Measurements from ENCODE around the gene NUP214. TPM values are rescaled to one million over a fixed set of nuclear protein-coding genes. Genes with fewer than 3 reads are reported as not detected.
"Not testable (repeated sequence)": the region's sequence is repeated elsewhere in the genome, so short reads cannot be mapped to it uniquely, and the experiment has no call there.

Gene NUP214
- polyA plus RNA-seq, 6 donors from 2014 or later: 8.8 to 27.6 (median 18.3) TPM

DNA sequence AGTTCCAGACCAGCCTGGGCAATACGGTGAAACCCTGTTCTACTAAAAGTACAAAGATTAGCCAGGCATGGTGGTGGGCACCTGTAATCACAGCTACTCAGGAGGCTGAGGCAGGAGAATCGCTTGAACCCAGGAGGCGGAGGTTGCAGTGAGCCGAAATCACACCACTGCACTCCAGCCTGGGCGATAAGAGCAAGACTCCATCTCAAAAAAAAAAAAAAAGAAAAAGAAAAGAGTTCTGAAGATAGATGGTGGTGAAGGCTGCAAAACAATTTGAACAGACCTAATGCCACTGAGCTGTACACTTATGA lies 137.6 kb downstream of the NUP214 start:
- ATAC-seq (ENCODE audit: low read depth in 2 of 2); H3K27me3 Mint-ChIP-seq; DNase-seq; H3K9me3 Mint-ChIP-seq; H3K36me3 Mint-ChIP-seq: not testable (repeated sequence)
- peak overlapping the region; percentile 57 to 91 (median 72) for H3K4me3 Mint-ChIP-seq
- peak overlapping the region; percentile 3 to 95 (median 91) for H3K27ac Mint-ChIP-seq
- peaks cover 27 to 71% (median 40%) of the 10 kb centered on the region in 3 donors for H3K4me1 Mint-ChIP-seq

DNA sequence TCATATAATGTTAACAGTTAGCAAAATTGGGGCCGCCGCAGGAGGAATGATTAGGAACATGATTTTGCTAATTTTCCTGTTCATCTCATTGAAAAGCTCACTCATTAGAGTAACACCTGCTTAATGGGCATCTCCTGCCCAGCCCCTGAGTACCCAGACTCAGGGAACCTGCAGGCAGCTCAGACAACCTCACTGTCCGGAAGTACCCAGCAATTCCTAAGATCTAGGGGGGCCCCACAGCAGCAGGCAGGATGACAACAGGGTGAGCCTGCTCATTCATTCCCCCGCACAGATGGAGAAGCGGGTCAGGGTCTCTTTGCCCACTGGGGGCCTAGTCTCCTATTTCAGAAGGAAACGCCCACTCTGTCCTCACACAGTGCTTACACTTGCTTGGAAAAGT lies 138.3 kb downstream of the NUP214 start:
- Mint-ChIP-seq H3K9me3 (no peaks in the 10 kb centered on the region), H3K36me3 (peaks cover 6 to 7% of the 10 kb centered on the region in 2 donors), H3K4me3 (peak overlapping the region in 4 of 8 donors; percentile 12 to 72 (median 40)), H3K27ac (peak overlapping the region in 5 of 6 donors; percentile 27 to 88 (median 53)), H3K27me3 (no peaks in the 10 kb centered on the region), H3K4me1 (peaks cover 29 to 78% (median 43%) of the 10 kb centered on the region in 3 donors)
- DNase-seq (no peak), ATAC-seq (ENCODE audit: low read depth in 2 of 2) (no peak)

DNA sequence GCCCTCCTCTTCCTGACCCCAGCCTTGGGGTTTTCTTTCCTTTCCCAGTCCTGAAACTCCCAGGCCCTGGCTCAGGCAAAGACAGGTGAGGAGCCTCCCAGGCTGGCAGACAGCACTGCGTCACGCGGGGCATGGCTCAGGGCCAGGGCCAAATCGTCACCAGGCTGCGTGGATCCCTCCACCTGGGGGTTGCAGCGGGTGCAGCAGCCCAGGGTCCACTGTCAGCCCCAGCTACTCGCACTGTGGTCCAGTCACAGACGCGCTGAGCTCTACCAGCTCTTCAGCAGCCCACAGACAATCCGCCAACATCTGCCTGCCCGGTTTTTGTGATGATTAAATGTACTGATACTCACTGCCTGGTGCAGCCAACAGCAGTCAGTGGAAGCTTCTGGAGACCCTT lies 138.8 kb downstream of the NUP214 start:
- ATAC-seq (ENCODE audit: low read depth in 2 of 2) (no peak), DNase-seq (no peak)
- Mint-ChIP-seq H3K36me3 (peaks cover 6 to 7% of the 10 kb centered on the region in 2 donors), H3K4me1 (peaks cover 32 to 83% (median 47%) of the 10 kb centered on the region in 3 donors), H3K4me3 (peak overlapping the region in 3 of 8 donors; percentile 40 to 59 (median 49)), H3K27me3 (no peaks in the 10 kb centered on the region), H3K9me3 (no peaks in the 10 kb centered on the region), H3K27ac (peak overlapping the region in 4 of 6 donors; percentile 76 to 88 (median 86))

DNA sequence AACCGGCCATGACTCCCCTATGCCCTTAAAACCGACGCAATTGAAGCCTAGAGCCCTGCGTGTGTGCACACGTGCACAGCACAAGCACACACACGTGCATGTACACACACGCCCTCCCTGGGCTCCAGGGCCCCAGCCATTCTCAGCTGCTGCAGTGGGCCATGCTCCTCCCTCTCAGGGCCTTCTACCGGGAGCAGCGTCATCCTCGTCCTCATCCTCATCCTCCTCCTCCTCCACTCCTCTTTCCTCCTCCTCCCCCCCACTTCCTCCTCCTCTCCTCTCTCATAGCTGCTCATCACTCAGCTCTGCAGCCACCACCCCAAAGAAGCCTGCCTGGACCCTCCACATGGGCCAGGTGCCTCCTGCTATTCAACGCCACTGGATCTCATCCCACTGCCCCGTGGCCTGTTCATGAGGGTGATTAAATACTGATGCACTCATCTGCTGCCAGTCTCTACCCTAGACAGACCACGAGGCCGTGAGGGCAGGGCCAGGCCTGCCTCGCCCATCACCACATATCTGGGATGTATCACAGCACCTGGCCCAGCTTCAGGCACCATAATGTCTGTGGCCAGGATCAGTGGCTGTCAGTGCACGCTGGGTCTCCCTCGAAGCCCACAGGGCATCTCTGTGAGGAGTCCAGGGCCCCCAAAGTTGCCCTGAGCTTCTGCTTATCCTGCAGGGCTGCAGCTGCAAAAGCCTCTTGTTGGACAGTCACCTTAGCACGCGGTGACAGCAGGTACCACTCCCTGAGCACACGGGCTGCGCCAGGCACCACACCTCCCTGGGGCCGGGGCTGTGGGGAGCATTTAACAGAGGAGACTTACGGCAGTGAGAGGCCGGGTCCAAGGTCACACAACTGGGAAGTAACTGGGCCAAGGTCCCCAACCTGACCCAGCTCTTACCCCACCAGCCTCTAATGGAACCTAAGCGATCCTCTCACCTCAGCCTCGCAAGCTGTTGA lies 141.2 kb downstream of the NUP214 start:
- Mint-ChIP-seq H3K36me3 (peaks cover 0 to 7% of the 10 kb centered on the region in 2 donors), H3K4me1 (peaks cover 45 to 94% (median 64%) of the 10 kb centered on the region in 3 donors), H3K9me3 (no peaks in the 10 kb centered on the region), H3K4me3 (peak overlapping the region in 7 of 8 donors; percentile 32 to 92 (median 43)), H3K27ac (peak overlapping the region; percentile 47 to 95 (median 70)), H3K27me3 (no peaks in the 10 kb centered on the region)
- no peak for DNase-seq
- ATAC-seq (ENCODE audit: low read depth in 2 of 2): no peak

DNA sequence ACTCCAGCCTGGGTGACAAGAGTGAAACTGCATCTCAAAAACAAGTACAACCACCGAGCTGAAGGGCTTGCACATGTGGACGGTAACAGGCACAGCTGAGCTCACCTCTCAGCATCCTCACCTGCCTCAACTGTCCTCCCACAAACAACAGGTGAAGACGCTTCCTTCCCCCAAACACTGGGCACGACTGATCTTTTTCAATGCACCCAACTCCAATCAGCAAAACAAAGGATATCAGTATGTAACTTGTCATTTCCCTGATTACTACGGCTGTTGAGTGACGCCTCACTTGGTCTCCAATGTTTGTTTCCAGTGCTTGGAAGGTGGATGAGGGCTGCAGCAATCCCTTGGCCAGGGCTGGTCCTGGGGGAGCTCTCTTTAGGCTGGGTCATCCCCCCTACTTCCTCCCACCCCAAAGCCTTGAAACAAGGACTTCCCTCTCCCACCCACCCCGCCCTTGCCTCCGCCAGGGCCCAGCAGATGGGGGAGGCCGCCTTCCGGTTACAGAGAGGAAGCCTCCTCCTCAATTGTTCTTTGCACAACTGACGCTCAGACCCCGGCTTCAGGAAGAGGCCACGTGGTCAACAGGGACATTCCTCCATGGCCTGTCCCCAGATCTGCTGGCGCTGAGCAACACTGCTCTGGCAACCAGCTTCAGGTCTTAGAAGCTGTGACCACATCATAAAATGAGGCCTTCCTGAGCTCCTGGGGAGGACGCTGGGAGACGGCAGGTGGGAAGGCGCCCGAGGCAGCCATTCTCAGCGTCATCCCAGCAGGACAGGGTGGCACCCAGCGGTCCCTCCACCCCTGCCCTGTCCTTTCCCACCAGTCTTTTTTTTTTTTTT lies 145.0 kb downstream of the NUP214 start:
- peaks cover 54 to 88% (median 76%) of the 10 kb centered on the region in 3 donors for H3K4me1 Mint-ChIP-seq
- DNase-seq (peak; percentile 55), ATAC-seq (ENCODE audit: low read depth in 2 of 2) (peak; percentile 32 to 40)
- H3K27ac Mint-ChIP-seq: peak overlapping the region; percentile 89 to 98 (median 95)
- peak overlapping the region; percentile 84 to 94 (median 92) for H3K4me3 Mint-ChIP-seq
- no peaks in the 10 kb centered on the region for H3K27me3 Mint-ChIP-seq
- H3K9me3 Mint-ChIP-seq: no peaks in the 10 kb centered on the region
- H3K36me3 Mint-ChIP-seq: no peaks in the 10 kb centered on the region

DNA sequence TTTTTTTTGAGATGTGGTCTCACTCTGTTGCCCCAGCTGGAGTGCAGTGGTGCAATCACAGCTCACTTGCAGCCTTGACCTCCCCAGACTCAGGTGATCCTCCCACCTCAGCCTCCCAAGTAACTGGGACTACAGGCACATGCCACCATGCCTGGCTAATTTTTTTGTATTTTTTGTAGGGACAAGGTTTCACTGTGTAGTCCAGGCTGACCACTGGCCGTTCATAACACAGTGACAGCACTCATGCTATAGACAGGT lies 145.6 kb downstream of the NUP214 start:
- not testable (repeated sequence) for H3K36me3 Mint-ChIP-seq

DNA sequence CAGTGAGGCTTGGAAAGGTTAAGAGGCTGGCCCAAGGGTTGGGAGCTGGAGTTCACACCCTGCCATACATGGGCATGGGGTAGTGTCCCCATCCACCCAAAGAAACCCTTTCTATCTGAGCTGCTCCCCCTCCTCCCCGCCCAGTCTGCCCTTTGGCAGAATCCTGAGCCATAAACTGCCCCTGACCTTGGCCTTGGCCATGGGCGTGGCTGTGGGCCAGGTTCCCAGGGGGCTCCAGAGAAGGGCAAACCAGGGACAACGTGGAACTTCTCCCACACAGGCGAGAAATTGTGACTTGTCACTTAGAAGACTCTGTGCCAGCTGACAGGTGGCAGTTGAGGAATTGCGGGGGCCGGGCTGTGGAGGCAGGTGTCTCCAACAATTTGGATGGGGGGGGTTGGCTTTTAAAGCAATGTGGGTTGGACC lies 146.1 kb downstream of the NUP214 start:
- H3K9me3 Mint-ChIP-seq: no peaks in the 10 kb centered on the region

More for the DNA sequence above, 145.6 kb downstream of the NUP214 start:
- DNase-seq; ATAC-seq (ENCODE audit: low read depth in 2 of 2); H3K27me3 Mint-ChIP-seq; H3K9me3 Mint-ChIP-seq: not testable (repeated sequence)
- Mint-ChIP-seq H3K27ac (peak overlapping the region; percentile 92 to 98 (median 95)), H3K4me3 (peak overlapping the region; percentile 84 to 94 (median 92)), H3K4me1 (peaks cover 57 to 84% (median 74%) of the 10 kb centered on the region in 3 donors)

DNA sequence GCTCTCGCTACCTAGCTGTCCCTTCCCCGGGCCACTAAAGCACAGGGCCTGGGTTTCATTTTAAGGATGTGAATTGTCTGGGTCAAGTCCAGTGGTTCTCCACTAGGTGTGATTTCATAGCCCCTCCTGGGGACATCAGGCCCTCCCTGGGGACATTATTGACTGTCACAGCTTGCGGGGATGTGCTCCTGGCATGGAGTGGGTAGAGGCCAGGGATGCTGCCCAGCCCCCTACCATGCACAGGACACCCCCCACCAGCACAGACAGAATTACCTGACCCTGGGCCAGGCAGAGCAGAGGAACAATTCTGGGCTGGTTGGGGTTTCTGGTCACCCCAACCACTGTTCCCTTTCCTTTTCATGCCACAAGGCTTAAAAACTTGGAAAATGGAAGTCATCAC lies 146.8 kb downstream of the NUP214 start:
- no peak for ATAC-seq (ENCODE audit: low read depth in 2 of 2)
- peak overlapping the region; percentile 71 to 98 (median 85) for H3K4me3 Mint-ChIP-seq
- H3K27me3 Mint-ChIP-seq: no peaks in the 10 kb centered on the region
- peak overlapping the region; percentile 86 to 98 (median 94) for H3K27ac Mint-ChIP-seq
- peaks cover 47 to 73% (median 61%) of the 10 kb centered on the region in 3 donors for H3K4me1 Mint-ChIP-seq
- no peaks in the 10 kb centered on the region for H3K9me3 Mint-ChIP-seq
- peaks cover 4 to 8% of the 10 kb centered on the region in 2 donors for H3K36me3 Mint-ChIP-seq
- DNase-seq: no peak

More for the DNA sequence above, 146.1 kb downstream of the NUP214 start:
- peaks cover 4 to 7% of the 10 kb centered on the region in 2 donors for H3K36me3 Mint-ChIP-seq
- DNase-seq (no peak), ATAC-seq (ENCODE audit: low read depth in 2 of 2) (no peak)
- peaks cover 52 to 80% (median 68%) of the 10 kb centered on the region in 3 donors for H3K4me1 Mint-ChIP-seq
- H3K27ac Mint-ChIP-seq: peak overlapping the region; percentile 86 to 98 (median 95)
- no peaks in the 10 kb centered on the region for H3K27me3 Mint-ChIP-seq
- H3K4me3 Mint-ChIP-seq: peak overlapping the region; percentile 47 to 94 (median 90)

DNA sequence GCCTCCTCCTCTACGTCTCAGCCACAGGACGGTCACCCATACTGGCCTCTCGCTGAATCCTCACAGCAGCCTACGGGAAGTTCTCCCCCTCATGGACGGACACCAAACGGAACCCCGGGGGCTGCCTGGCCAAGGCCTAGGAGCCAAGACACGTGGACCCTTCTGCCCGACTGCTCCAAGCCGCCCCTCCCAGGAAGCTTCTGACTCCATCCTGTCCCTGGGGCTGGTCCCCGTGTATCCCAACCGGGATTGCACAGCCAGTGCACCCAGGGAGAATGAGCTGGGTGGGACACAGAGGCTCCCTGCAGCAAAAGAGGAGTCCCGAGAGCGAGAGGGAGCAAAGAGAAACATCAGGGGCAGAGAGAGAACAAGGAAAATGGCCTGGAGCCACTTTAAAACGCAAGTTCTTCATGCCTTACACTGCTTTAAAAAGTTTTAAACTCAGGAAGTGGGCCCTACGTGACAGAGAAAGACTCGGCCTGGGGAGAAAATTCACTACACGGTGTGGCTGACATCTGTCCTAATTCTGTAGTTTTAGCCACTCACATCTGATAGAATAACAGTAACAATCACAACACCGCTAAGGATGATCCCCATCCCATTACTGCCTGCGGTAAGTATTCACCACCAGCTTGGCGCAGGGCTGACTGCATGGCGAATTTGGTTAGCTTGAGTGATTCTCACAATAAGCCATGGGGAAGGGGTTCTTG lies 147.9 kb downstream of the NUP214 start:
- Mint-ChIP-seq H3K36me3 (peaks cover 4 to 8% of the 10 kb centered on the region in 2 donors), H3K9me3 (no peaks in the 10 kb centered on the region), H3K4me3 (peak overlapping the region; percentile 86 to 100 (median 98)), H3K4me1 (peaks cover 49 to 65% (median 61%) of the 10 kb centered on the region in 3 donors), H3K27me3 (no peaks in the 10 kb centered on the region), H3K27ac (peak overlapping the region; percentile 87 to 98 (median 93))
- no peak for ATAC-seq (ENCODE audit: low read depth in 2 of 2)
- DNase-seq: no peak

DNA sequence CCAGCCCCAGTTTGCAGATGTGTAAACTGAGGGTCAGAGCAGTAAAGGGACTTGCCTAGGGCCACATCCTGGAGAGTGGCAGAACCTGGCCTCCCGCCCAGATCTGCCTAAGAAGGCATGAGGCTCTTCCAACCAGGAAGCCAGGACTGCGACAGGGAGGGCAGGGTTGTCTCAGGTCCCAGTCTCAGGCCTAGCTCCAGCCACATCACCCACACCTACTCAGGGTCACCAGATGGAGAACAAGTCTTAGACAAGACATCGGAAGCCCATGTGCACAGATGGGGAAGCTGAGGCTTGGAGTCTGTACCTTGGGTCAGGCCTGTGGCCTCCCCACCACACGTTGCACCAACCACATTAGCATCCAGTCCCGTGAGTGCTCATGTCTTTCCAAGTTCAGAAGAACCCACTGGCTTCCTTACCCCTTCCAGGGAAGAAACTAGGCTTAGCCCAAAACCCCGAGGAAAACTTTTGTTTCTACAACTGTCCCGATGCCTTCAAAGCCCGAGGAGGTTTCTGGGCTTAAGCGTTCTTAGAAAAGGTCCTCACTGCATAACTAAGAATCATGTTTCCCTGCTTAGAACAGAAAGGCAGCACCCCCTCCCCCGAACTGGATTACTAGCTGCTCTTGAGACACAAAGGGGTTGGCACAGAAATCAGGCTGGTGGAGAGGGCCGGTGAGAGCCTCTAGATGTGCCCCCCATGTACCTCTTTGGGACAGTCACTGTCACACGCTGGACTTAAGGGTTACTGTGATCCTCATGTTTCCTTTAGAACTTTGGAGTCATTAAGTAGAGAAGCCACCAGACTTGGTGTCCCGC lies 148.7 kb downstream of the NUP214 start:
- DNase-seq (no peak), ATAC-seq (ENCODE audit: low read depth in 2 of 2) (no peak)
- peaks cover 45 to 65% (median 62%) of the 10 kb centered on the region in 3 donors for H3K4me1 Mint-ChIP-seq
- H3K36me3 Mint-ChIP-seq: peaks cover 4 to 8% of the 10 kb centered on the region in 2 donors
- H3K27me3 Mint-ChIP-seq: no peaks in the 10 kb centered on the region
- H3K9me3 Mint-ChIP-seq: no peaks in the 10 kb centered on the region
- peak overlapping the region; percentile 92 to 98 (median 96) for H3K27ac Mint-ChIP-seq
- peak overlapping the region; percentile 86 to 100 (median 98) for H3K4me3 Mint-ChIP-seq

DNA sequence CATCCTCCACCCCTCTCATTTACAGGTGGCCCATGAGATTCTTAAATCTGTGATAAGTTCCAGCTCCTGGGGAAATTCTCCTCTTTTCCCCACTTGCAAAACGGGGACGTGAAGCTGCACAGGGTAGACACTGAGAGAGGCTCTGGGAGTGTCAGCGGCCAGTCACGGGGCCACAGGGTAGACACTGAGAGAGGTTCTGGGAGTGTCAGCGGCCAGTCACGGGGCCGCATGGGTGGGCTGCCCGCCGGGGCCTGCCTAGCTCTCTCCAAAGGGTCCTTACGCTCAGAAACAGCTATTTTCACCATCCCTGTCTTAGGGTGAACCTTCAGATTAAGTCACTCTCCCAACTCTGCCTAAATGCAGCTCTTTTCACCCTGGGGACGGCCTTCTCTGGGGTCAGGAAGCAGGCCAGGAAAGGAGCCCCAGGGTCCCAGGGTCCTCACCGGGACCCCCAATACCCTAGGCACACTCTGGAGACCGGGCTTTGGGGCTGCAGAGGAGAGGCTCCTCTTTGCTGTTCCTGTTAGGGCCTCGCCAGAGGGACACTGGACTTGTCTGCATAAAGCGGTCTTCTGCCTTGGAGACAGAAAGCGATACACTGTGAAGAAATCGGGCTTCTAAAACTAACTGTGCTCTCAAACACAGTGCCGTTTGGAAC lies 149.4 kb downstream of the NUP214 start:
- no peaks in the 10 kb centered on the region for H3K9me3 Mint-ChIP-seq
- ATAC-seq (ENCODE audit: low read depth in 2 of 2) (no peak), DNase-seq (no peak)
- peak overlapping the region; percentile 86 to 100 (median 98) for H3K4me3 Mint-ChIP-seq
- H3K36me3 Mint-ChIP-seq: peaks cover 4 to 8% of the 10 kb centered on the region in 2 donors
- peak overlapping the region; percentile 92 to 98 (median 96) for H3K27ac Mint-ChIP-seq
- peaks cover 42 to 61% (median 58%) of the 10 kb centered on the region in 3 donors for H3K4me1 Mint-ChIP-seq
- H3K27me3 Mint-ChIP-seq: no peaks in the 10 kb centered on the region
